HEK293 (cell line): ENCODE results near the gene TICRR.

Source experiments
- CTCF ChIA-PET: fragments of 350-600 bp; formaldehyde crosslinking; extraction: SDS; loops from one replicate; lab custom pipeline; 2021; ENCODE audit warnings: antibody characterized with exemption; lab: Yijun Ruan, JAX
- POLR2A ChIA-PET: fragments of 300-600 bp; formaldehyde crosslinking; extraction: SDS; loops from one replicate; lab custom pipeline; 2020; ENCODE audit warnings: antibody characterized with exemption, inconsistent platforms; lab: Yijun Ruan, JAX
- H3K27ac ChIP-seq: fragments of 200-500 bp; sonication (Bioruptor generic); 2 replicates; pipeline ENCODE4 v1.5.1; 2014; ENCODE audit warnings: low read depth, low read length, control low read depth, inconsistent platforms; ENCODE audit errors: extremely low read depth
- H3K36me3 ChIP-seq, 2 experiments: fragments of 200-500 bp in 1 of 2; sonication (Bioruptor generic) in 1 of 2; 1 replicate in 1 of 2; 2 replicates in 1 of 2; pipeline ENCODE4 v1.5.1; 2014 to 2017; ENCODE audit warnings: inconsistent platforms in 2 of 2, low read length in 2 of 2; ENCODE audit not compliant: control insufficient read depth in 2 of 2, insufficient read depth in 1 of 2
- H3K4me1 ChIP-seq: fragments of 200-500 bp; sonication (Bioruptor generic); 2 replicates; pipeline ENCODE4 v1.5.1; 2014; ENCODE audit warnings: mild to moderate bottlenecking, low read length, inconsistent platforms; ENCODE audit not compliant: control insufficient read depth, insufficient read depth
- H3K4me3 ChIP-seq: 2 replicates; pipeline ENCODE4 v1.5.1; 2011; ENCODE audit warnings: low read depth, mild to moderate bottlenecking, control low read depth, low read length, moderate library complexity
- H3K9me3 ChIP-seq: fragments of 200-500 bp; sonication (Bioruptor generic); 2 replicates; pipeline ENCODE4 v1.5.1; 2014; ENCODE audit warnings: low read depth, low read length, inconsistent platforms; ENCODE audit not compliant: control insufficient read depth, insufficient read depth
- RBAK ChIP-seq: fragments of 450-650 bp; formaldehyde crosslinking; IDR thresholded peaks from 2 replicates; pipeline ENCODE4 v1.5.1; 2016; ENCODE audit warnings: missing biosample characterization, missing genetic modification characterization
- REPIN1 ChIP-seq: fragments of 450-650 bp; formaldehyde crosslinking; IDR thresholded peaks from 2 replicates; pipeline ENCODE4 v1.5.1; 2017; ENCODE audit warnings: missing biosample characterization, missing genetic modification characterization, low read depth
- TRIM28 ChIP-seq: IDR thresholded peaks from 2 replicates; pipeline ENCODE4 v1.6.1; 2011; ENCODE audit warnings: low read length, control low read depth, borderline replicate concordance
- YY1 ChIP-seq: fragments of 450-650 bp; formaldehyde crosslinking; IDR thresholded peaks from 2 replicates; pipeline ENCODE4 v1.5.1; 2018; ENCODE audit warnings: missing biosample characterization, missing genetic modification characterization
- ZFP37 ChIP-seq: fragments of 450-650 bp; formaldehyde crosslinking; IDR thresholded peaks from 2 replicates; pipeline ENCODE4 v1.5.1; 2016; ENCODE audit warnings: missing biosample characterization, missing genetic modification characterization
- ZNF10 ChIP-seq: fragments of 450-650 bp; formaldehyde crosslinking; IDR thresholded peaks from 2 replicates; pipeline ENCODE4 v1.5.1; 2017; ENCODE audit warnings: missing biosample characterization, missing genetic modification characterization
- ZNF121 ChIP-seq: fragments of 450-650 bp; formaldehyde crosslinking; IDR thresholded peaks from 2 replicates; pipeline ENCODE4 v1.5.1; 2016; ENCODE audit warnings: missing biosample characterization, missing genetic modification characterization
- ZNF132 ChIP-seq: fragments of 450-650 bp; formaldehyde crosslinking; IDR thresholded peaks from 2 replicates; pipeline ENCODE4 v1.5.1; 2017; ENCODE audit warnings: missing biosample characterization, missing genetic modification characterization, borderline replicate concordance
- ZNF157 ChIP-seq: fragments of 450-650 bp; formaldehyde crosslinking; IDR thresholded peaks from 2 replicates; pipeline ENCODE4 v1.5.1; 2016; ENCODE audit warnings: missing biosample characterization, missing genetic modification characterization
- ZNF2 ChIP-seq: fragments of 450-650 bp; formaldehyde crosslinking; IDR thresholded peaks from 2 replicates; pipeline ENCODE4 v1.5.1; 2016; ENCODE audit warnings: missing biosample characterization, missing genetic modification characterization
- ZNF223 ChIP-seq: fragments of 450-650 bp; formaldehyde crosslinking; IDR thresholded peaks from 2 replicates; pipeline ENCODE4 v1.5.1; 2016; ENCODE audit warnings: missing biosample characterization, missing genetic modification characterization
- ZNF335 ChIP-seq: fragments of 450-650 bp; formaldehyde crosslinking; conservative IDR thresholded peaks from 2 replicates; pipeline ENCODE4 v1.5.1; 2016; ENCODE audit warnings: missing biosample characterization, missing genetic modification characterization
- ZNF391 ChIP-seq: fragments of 450-650 bp; formaldehyde crosslinking; IDR thresholded peaks from 2 replicates; pipeline ENCODE4 v1.5.1; 2016; ENCODE audit warnings: low read depth, missing biosample characterization, missing genetic modification characterization, borderline replicate concordance
- ZNF394 ChIP-seq: fragments of 450-650 bp; formaldehyde crosslinking; IDR thresholded peaks from 2 replicates; pipeline ENCODE4 v1.5.1; 2016; ENCODE audit warnings: missing biosample characterization, missing genetic modification characterization, mild to moderate bottlenecking, moderate library complexity, borderline replicate concordance
- ZNF660 ChIP-seq: fragments of 450-650 bp; IDR thresholded peaks from 2 replicates; pipeline ENCODE4 v1.5.1; 2018; ENCODE audit warnings: missing biosample characterization, mild to moderate bottlenecking, missing genetic modification characterization
- ZNF777 ChIP-seq: fragments of 450-650 bp; formaldehyde crosslinking; IDR thresholded peaks from 2 replicates; pipeline ENCODE4 v1.5.1; 2017; ENCODE audit warnings: missing biosample characterization, missing genetic modification characterization, borderline replicate concordance
- ZNF792 ChIP-seq: fragments of 450-650 bp; formaldehyde crosslinking; IDR thresholded peaks from 2 replicates; pipeline ENCODE4 v1.5.1; 2016; ENCODE audit warnings: missing biosample characterization, missing genetic modification characterization
- ZNF843 ChIP-seq: fragments of 450-650 bp; formaldehyde crosslinking; IDR thresholded peaks from 2 replicates; pipeline ENCODE4 v1.5.1; 2016; ENCODE audit warnings: missing biosample characterization, missing genetic modification characterization
- ZSCAN23 ChIP-seq: fragments of 450-650 bp; formaldehyde crosslinking; IDR thresholded peaks from 2 replicates; pipeline ENCODE4 v1.5.1; 2016; ENCODE audit warnings: missing biosample characterization, missing genetic modification characterization
- ZXDB ChIP-seq: fragments of 450-650 bp; formaldehyde crosslinking; IDR thresholded peaks from 2 replicates; pipeline ENCODE4 v1.5.1; 2016; ENCODE audit warnings: missing biosample characterization, missing genetic modification characterization
- TF ChIP-seq, protein P1 (sequence below): fragments of 450-650 bp; formaldehyde crosslinking; IDR thresholded peaks from 2 replicates; pipeline ENCODE4 v1.5.1; 2016; ENCODE audit warnings: missing biosample characterization, missing genetic modification characterization
- TF ChIP-seq, protein P2 (sequence below): fragments of 450-650 bp; formaldehyde crosslinking; IDR thresholded peaks from 2 replicates; pipeline ENCODE4 v1.5.1; 2016; ENCODE audit warnings: missing biosample characterization, missing genetic modification characterization
- TF ChIP-seq, protein P3 (sequence below): fragments of 450-650 bp; formaldehyde crosslinking; IDR thresholded peaks from 2 replicates; pipeline ENCODE4 v1.5.1; 2016; ENCODE audit warnings: missing biosample characterization, missing genetic modification characterization, borderline replicate concordance
- TF ChIP-seq, protein P4 (sequence below): sonication (generic); formaldehyde crosslinking; IDR thresholded peaks from 2 replicates; pipeline ENCODE4 v1.8.1; 2022; ENCODE audit warnings: mild to moderate bottlenecking, moderate library complexity, missing genetic modification reagents
- TF ChIP-seq, protein P5 (sequence below): fragments of 450-650 bp; formaldehyde crosslinking; IDR thresholded peaks from 2 replicates; pipeline ENCODE4 v1.5.1; 2016; ENCODE audit warnings: missing biosample characterization, missing genetic modification characterization

The TICRR gene

DNA sequence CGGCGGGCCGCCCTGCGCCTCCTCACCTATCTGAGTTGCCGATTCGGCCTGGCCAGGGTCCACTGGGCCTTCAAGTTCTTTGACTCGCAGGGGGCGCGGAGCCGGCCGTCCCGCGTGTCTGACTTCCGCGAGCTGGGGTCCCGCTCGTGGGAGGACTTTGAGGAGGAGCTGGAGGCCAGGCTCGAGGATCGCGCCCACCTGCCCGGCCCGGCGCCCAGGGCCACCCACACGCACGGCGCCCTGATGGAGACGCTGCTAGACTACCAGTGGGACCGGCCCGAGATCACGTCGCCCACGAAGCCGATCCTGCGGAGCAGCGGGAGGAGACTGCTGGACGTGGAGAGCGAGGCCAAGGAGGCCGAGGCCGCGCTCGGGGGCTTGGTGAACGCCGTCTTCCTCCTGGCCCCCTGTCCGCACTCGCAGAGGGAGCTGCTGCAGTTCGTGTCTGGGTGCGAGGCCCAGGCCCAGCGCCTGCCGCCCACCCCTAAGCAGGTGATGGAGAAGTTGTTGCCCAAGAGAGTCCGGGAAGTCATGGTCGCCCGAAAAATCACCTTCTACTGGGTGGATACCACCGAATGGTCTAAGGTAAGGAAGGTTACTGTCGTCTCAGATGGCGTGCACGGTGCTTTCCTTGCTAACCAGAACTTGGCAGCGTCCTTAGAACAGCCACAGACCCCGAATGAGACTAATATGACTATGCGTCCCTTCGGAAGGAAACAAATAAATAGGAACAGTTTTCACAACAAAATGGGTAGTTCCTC, 567 bp downstream of the TICRR start:
- Histone ChIP-seq H3K9me3 (no peaks in the 10 kb centered on the region), H3K4me3 (peak overlapping the region; percentile 67), H3K36me3 (peaks cover 35 to 42% of the 10 kb centered on the region in 2 experiments), H3K27ac (peak overlapping the region; percentile 83), H3K4me1 (peaks cover 12% of the 10 kb centered on the region)
- POLR2A ChIA-PET: interaction anchor here (0.7 to 2.4 kb wide), 26 partner anchors 8 to 810 kb away, joined by 3 to 27 read pairs (median 4); partner anchors contain the start of genes CIB1 and POLG
- CTCF ChIA-PET: interaction anchor here (0.6 to 2.2 kb wide), 5 partner anchors 81 to 679 kb away, joined by 3 to 9 read pairs (median 4); no protein-coding TSS in a partner anchor
- 0 out of 2 replicates have a peak, but pooled peaks have one; percentile 55 for TF ChIP-seq ZNF792 (tag by site-specific recombination)
- TF ChIP-seq, protein P1, sequence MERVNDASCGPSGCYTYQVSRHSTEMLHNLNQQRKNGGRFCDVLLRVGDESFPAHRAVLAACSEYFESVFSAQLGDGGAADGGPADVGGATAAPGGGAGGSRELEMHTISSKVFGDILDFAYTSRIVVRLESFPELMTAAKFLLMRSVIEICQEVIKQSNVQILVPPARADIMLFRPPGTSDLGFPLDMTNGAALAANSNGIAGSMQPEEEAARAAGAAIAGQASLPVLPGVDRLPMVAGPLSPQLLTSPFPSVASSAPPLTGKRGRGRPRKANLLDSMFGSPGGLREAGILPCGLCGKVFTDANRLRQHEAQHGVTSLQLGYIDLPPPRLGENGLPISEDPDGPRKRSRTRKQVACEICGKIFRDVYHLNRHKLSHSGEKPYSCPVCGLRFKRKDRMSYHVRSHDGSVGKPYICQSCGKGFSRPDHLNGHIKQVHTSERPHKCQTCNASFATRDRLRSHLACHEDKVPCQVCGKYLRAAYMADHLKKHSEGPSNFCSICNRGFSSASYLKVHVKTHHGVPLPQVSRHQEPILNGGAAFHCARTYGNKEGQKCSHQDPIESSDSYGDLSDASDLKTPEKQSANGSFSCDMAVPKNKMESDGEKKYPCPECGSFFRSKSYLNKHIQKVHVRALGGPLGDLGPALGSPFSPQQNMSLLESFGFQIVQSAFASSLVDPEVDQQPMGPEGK (tag by site-specific recombination): peak; percentile 31
- peak; percentile 83 for TF ChIP-seq ZNF2 (tag by site-specific recombination)
- TF ChIP-seq, protein P2, sequence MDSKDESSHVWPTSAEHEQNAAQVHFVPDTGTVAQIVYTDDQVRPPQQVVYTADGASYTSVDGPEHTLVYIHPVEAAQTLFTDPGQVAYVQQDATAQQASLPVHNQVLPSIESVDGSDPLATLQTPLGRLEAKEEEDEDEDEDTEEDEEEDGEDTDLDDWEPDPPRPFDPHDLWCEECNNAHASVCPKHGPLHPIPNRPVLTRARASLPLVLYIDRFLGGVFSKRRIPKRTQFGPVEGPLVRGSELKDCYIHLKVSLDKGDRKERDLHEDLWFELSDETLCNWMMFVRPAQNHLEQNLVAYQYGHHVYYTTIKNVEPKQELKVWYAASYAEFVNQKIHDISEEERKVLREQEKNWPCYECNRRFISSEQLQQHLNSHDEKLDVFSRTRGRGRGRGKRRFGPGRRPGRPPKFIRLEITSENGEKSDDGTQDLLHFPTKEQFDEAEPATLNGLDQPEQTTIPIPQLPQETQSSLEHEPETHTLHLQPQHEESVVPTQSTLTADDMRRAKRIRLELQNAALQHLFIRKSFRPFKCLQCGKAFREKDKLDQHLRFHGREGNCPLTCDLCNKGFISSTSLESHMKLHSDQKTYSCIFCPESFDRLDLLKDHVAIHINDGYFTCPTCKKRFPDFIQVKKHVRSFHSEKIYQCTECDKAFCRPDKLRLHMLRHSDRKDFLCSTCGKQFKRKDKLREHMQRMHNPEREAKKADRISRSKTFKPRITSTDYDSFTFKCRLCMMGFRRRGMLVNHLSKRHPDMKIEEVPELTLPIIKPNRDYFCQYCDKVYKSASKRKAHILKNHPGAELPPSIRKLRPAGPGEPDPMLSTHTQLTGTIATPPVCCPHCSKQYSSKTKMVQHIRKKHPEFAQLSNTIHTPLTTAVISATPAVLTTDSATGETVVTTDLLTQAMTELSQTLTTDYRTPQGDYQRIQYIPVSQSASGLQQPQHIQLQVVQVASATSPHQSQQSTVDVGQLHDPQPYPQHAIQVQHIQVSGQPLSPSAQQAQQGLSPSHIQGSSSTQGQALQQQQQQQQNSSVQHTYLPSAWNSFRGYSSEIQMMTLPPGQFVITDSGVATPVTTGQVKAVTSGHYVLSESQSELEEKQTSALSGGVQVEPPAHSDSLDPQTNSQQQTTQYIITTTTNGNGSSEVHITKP (tag by site-specific recombination): peak; percentile 49
- TF ChIP-seq, protein P3, sequence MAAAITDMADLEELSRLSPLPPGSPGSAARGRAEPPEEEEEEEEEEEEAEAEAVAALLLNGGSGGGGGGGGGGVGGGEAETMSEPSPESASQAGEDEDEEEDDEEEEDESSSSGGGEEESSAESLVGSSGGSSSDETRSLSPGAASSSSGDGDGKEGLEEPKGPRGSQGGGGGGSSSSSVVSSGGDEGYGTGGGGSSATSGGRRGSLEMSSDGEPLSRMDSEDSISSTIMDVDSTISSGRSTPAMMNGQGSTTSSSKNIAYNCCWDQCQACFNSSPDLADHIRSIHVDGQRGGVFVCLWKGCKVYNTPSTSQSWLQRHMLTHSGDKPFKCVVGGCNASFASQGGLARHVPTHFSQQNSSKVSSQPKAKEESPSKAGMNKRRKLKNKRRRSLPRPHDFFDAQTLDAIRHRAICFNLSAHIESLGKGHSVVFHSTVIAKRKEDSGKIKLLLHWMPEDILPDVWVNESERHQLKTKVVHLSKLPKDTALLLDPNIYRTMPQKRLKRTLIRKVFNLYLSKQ (tag by site-specific recombination): no peak
- TF ChIP-seq REPIN1: no peak
- TF ChIP-seq ZFP37 (tag by site-specific recombination): peak; percentile 91; the same call in 1 of the 2 replicates
- TF ChIP-seq, protein P4, sequence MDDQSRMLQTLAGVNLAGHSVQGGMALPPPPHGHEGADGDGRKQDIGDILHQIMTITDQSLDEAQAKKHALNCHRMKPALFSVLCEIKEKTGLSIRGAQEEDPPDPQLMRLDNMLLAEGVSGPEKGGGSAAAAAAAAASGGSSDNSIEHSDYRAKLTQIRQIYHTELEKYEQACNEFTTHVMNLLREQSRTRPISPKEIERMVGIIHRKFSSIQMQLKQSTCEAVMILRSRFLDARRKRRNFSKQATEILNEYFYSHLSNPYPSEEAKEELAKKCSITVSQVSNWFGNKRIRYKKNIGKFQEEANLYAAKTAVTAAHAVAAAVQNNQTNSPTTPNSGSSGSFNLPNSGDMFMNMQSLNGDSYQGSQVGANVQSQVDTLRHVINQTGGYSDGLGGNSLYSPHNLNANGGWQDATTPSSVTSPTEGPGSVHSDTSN (CRISPR knock-in tag): 0 out of 2 replicates have a peak, but pooled peaks have one; percentile 51
- TF ChIP-seq ZNF843 (tag by site-specific recombination): peak; percentile 19; the same call in 1 of the 2 replicates
- peak; percentile 100 for TF ChIP-seq ZNF10 (tag by site-specific recombination)
- TF ChIP-seq ZNF121 (tag by site-specific recombination): peak; percentile 50; the same call in 1 of the 2 replicates
- TF ChIP-seq YY1 (tag by site-specific recombination): 0 out of 2 replicates have a peak, but pooled peaks have one; percentile 41
- TF ChIP-seq ZNF394 (tag by site-specific recombination): 0 out of 2 replicates have a peak, but pooled peaks have one; percentile 54
- peak; percentile 73 for TF ChIP-seq ZNF335 (tag by site-specific recombination)
- 0 out of 2 replicates have a peak, but pooled peaks have one; percentile 25 for TF ChIP-seq ZNF391 (tag by site-specific recombination)
- no peak for TF ChIP-seq ZNF157 (tag by site-specific recombination)
- no peak for TF ChIP-seq ZNF777
- TF ChIP-seq, protein P5, sequence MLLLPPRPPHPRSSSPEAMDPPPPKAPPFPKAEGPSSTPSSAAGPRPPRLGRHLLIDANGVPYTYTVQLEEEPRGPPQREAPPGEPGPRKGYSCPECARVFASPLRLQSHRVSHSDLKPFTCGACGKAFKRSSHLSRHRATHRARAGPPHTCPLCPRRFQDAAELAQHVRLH: 0 out of 2 replicates have a peak, but pooled peaks have one; percentile 15
- TF ChIP-seq ZNF132 (tag by site-specific recombination): no peak
- 0 out of 2 replicates have a peak, but pooled peaks have one; percentile 20 for TF ChIP-seq ZNF223
- TF ChIP-seq TRIM28: peak; percentile 20; the same call in 1 of the 2 replicates
- peak; percentile 20; the same call in 1 of the 2 replicates for TF ChIP-seq ZXDB (tag by site-specific recombination)
- no peak for TF ChIP-seq ZSCAN23 (tag by site-specific recombination)
- 0 out of 2 replicates have a peak, but pooled peaks have one; percentile 57 for TF ChIP-seq ZNF660 (tag by site-specific recombination)
- TF ChIP-seq RBAK (tag by site-specific recombination): no peak
